ENCODE data around the gene PERM1.

The PERM1 gene

GRCh38 chr1:1026599-1027413 is 44.9 kb upstream of the PERM1 start:
- Histone ChIP-seq H3K9me3 (ENCODE audit: insufficient read depth, low read length) (no peaks in the 10 kb centered on the region), H4K20me1 (ENCODE audit: low read depth, low read length) (no peaks in the 10 kb centered on the region), H3K9me2 (replicated peaks; ENCODE audit: insufficient read depth, low read length) (no peaks in the 10 kb centered on the region), H3K27me3 (ENCODE audit: low read length) (no peaks in the 10 kb centered on the region), H3K79me2 (ENCODE audit: insufficient read depth, low read length) (no peaks in the 10 kb centered on the region), H3K36me3 (ENCODE audit: low read length) (no peaks in the 10 kb centered on the region), H3K27ac (ENCODE audit: low read depth, low read length) (no peak overlapping the region), H3F3A (ENCODE audit: insufficient read depth) (no peaks in the 10 kb centered on the region), H3K4me3 (ENCODE audit: insufficient read depth, low read length, poor library complexity, severe bottlenecking) (no peak overlapping the region), H3K9ac (ENCODE audit: low read length) (no peak overlapping the region), H3K4me2 (ENCODE audit: low read depth, low read length, poor library complexity, severe bottlenecking) (no peak overlapping the region), H2AFZ (ENCODE audit: low read depth, low read length, severe bottlenecking) (no peak overlapping the region)
- TF ChIP-seq CTCF (IDR thresholded peaks at IDR 0.05; ENCODE audit: insufficient read depth, low read length, poor library complexity, severe bottlenecking) (no peak), EZH2phosphoT487 (conservative IDR thresholded peaks at IDR 0.05; ENCODE audit: low read length) (no peak)

- Histone ChIP-seq H3K4me2 (ENCODE audit: low read depth, low read length, poor library complexity, severe bottlenecking) (no peak overlapping the region), H3K9me3 (ENCODE audit: insufficient read depth, low read length) (no peaks in the 10 kb centered on the region), H3K36me3 (ENCODE audit: low read length) (no peaks in the 10 kb centered on the region), H3K27me3 (ENCODE audit: low read length) (no peaks in the 10 kb centered on the region), H3K27ac (ENCODE audit: low read depth, low read length) (no peak overlapping the region), H4K20me1 (ENCODE audit: low read depth, low read length) (no peaks in the 10 kb centered on the region), H3K4me3 (ENCODE audit: insufficient read depth, low read length, poor library complexity, severe bottlenecking) (no peak overlapping the region), H3K79me2 (ENCODE audit: insufficient read depth, low read length) (no peaks in the 10 kb centered on the region), H3K9ac (ENCODE audit: low read length) (no peak overlapping the region), H3F3A (ENCODE audit: insufficient read depth) (no peaks in the 10 kb centered on the region), H2AFZ (ENCODE audit: low read depth, low read length, severe bottlenecking) (no peak overlapping the region), H3K9me2 (replicated peaks; ENCODE audit: insufficient read depth, low read length) (no peaks in the 10 kb centered on the region)
- TF ChIP-seq EZH2phosphoT487 (conservative IDR thresholded peaks at IDR 0.05; ENCODE audit: low read length) (no peak), CTCF (IDR thresholded peaks at IDR 0.05; ENCODE audit: insufficient read depth, low read length, poor library complexity, severe bottlenecking) (no peak)
Measured at GRCh38 chr1:1025730-1026129, 43.8 kb upstream of the PERM1 start.

- no peaks in the 10 kb centered on the region for H3K9me3 ChIP-seq (ENCODE audit: insufficient read depth, low read length)
- H4K20me1 ChIP-seq (ENCODE audit: low read depth, low read length) = no peaks in the 10 kb centered on the region
- no peak overlapping the region for H2AFZ ChIP-seq (ENCODE audit: low read depth, low read length, severe bottlenecking)
- no peaks in the 10 kb centered on the region for H3K79me2 ChIP-seq (ENCODE audit: insufficient read depth, low read length)
- no peaks in the 10 kb centered on the region for H3F3A ChIP-seq (ENCODE audit: insufficient read depth)
- no peak overlapping the region for H3K27ac ChIP-seq (ENCODE audit: low read depth, low read length)
- TF ChIP-seq EZH2phosphoT487 (conservative IDR thresholded peaks at IDR 0.05; ENCODE audit: low read length) (no peak), CTCF (IDR thresholded peaks at IDR 0.05; ENCODE audit: insufficient read depth, low read length, poor library complexity, severe bottlenecking) (no peak)
- H3K36me3 ChIP-seq (ENCODE audit: low read length) = no peaks in the 10 kb centered on the region
- H3K9ac ChIP-seq (ENCODE audit: low read length) = no peak overlapping the region
- H3K4me2 ChIP-seq (ENCODE audit: low read depth, low read length, poor library complexity, severe bottlenecking) = no peak overlapping the region
- H3K9me2 ChIP-seq (replicated peaks; ENCODE audit: insufficient read depth, low read length) = no peaks in the 10 kb centered on the region
- no peak overlapping the region for H3K4me3 ChIP-seq (ENCODE audit: insufficient read depth, low read length, poor library complexity, severe bottlenecking)
- no peaks in the 10 kb centered on the region for H3K27me3 ChIP-seq (ENCODE audit: low read length)
Measured at GRCh38 chr1:1024771-1025699, 43.1 kb upstream of the PERM1 start.

Data from SU-DHL-6 (cell line).